NCI-H1694 (cell line): ENCODE measurements around the gene MOSMO.
"Not testable (repeated sequence)": the region's sequence is repeated elsewhere in the genome, so short reads cannot be mapped to it uniquely, and the experiment has no call there.

Source experiments
- DNase-seq: peaks from one replicate; lab custom pipeline; 2025; lab: John Stamatoyannopoulos, UW

The MOSMO gene

DNA sequence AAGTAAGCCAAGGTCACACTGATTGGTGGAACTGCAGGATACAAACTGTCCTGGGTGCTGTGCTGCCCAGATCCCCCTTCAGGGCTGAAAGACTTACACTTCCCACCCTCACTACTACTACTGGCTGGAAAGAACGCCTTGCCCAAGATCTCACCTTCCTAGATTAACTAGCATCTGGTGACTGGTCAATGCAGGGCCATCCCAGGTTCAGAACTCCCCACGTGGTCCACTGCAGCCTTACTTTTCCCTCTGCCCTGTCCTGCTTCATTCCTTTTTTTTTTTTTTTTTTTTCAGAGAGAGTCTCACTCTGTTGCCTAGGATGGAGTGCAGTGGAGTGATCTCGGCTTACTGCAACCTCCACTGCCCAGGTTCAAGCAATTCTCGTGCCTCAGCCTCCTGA is 4.7 kb upstream of the MOSMO start:
- DNase-seq = no peak

DNA sequence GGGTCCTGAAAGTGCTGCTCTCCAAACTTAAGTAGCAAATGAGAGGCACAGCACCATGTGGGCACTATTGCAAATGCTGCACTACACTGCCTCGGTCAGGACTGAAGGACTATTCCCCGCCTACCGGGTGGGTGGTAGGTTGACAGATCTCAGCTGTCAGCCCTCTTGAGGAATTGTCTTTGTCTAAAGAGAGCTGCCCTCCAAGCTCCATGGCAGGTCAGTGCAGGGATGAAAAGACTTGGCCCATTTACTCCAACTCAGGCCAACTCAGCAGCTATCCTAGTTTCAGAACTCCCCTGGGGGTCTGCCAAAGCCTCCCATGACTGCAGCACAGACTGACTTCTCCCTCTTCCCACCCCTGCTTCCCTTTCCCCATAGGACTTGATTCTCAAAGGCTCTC is 3.6 kb upstream of the MOSMO start:
- no peak for DNase-seq

DNA sequence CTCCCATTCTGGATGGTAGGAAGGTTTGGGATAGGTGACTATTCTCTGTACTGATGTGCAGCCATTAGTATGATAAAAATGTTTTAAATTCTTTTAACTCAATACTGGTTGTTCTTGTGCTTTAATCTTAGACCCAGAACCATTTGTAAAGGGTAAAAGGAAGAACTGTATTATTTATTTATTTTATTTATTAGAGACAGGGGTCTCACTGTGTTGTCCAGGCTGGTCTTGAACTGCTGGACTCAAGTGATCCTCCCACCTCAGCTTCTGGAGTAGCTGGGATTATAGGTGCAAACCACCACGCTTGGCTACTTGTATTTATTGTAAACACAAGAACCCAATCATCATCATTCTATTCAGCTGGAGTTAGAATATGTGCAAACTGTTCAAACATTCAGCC is 2.2 kb upstream of the MOSMO start:
- DNase-seq = no peak

DNA sequence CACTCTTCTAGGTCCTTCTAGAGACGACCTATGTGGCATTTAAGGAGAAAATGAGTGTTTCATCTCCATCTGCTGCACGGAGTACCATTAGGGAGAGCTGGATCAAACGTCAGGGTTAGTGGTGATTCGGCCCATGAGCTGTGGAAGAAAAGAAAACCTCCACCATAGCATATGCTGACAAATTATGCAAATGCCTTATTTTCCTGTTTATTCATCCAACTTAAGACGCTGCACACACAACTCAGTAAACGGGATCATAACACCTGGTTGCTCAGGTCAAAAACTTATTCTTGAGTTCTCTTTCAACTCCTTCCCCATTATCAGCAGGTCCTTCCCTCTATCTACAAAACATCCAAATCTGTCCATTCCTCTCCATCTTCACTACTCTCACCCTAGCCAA is 1.3 kb upstream of the MOSMO start:
- DNase-seq = no peak

DNA sequence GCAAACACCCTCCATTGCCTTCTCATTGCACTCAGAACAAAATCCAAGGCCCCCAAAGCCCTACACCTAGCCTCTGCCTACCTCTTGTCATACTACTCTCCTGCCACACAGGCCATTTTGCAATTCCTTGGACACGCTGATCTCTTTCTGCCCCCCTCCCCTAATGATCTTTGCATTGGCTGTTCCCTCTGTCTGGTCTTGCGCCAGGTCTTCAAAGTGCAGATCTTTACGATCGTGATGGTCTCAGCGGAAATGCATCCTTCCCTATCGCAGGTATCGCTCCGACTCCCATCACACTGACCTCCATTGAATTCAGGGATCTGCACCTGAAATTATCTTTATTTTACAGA is 777 bp upstream of the MOSMO start:
- DNase-seq = no peak

DNA sequence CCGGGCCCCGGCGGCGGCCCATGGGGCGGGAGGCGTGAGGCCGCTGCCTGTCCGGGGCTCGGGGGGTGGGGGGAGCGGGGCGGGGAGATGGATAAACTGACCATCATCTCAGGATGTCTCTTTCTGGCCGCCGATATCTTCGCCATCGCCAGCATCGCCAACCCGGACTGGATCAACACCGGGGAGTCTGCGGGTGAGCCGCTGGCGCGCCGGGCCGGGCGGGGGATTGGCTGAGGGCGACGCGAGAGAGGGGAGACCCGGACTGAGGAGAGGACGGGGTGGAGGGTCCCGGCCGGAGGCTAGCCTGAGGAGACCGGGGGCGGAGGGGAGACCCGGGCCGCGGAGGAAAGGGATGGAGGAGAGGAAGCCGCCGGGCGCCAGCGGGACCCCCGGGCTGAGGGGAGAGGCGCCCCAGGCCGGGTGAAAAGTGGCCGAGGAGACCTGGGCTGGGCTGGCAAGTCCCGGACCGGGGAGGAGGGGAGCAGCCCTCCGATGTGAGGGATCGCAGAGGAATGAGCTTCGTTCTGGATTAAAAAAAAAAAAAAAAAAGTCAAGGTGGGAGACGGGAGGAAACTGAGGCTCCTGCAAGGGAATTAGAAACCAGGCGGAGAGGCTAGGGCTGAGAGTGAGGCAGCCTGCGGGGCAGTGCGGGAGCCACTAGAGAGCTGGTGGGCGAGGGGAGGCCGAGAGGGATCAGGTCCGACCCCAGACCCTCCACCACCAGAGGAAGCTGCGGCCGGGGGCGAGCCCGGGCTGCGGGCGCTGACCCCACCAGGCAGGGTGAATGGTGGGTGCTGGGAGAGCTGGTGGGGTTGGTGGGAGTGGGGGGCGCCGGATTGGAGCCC is 526 bp downstream of the MOSMO start:
- no peak for DNase-seq

DNA sequence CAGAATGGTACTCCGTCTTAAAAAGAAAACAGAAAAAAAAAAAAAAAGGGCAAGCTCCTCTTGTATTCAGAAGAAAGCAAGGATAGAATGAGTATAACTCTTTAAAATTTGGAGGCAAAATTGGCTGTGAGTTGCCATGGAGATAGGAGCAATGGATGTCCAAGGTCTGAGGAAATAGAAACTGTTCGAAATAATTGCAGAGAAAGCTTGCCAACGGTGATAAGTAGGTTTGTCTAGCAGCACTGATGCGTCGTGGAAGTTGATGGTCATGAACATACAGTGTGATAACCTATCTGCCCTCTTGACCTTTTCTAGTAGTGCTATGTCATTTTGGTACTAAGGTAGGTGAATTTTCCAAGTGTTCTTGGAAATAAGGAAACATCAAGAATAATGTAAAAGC is 3.0 kb downstream of the MOSMO start:
- DNase-seq = no peak

DNA sequence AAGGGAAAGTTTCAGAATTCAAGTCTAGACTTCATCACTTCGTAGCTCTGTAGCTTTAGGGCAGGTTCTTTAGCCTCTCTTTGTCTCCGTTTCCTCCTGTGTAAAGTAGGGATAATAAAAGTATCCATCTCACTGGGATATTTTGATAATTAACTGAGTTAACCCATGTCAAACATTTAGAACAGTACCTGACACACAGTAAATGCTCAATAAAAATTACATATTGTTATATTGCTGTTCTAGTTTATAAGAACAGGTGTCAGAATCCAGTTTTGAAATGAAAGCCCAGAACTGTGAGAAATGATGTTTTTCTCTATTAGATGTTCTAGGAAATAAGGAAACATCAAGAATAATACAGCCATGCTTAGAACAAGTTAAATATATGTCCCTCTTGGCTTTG is 4.3 kb downstream of the MOSMO start:
- DNase-seq = no peak

DNA sequence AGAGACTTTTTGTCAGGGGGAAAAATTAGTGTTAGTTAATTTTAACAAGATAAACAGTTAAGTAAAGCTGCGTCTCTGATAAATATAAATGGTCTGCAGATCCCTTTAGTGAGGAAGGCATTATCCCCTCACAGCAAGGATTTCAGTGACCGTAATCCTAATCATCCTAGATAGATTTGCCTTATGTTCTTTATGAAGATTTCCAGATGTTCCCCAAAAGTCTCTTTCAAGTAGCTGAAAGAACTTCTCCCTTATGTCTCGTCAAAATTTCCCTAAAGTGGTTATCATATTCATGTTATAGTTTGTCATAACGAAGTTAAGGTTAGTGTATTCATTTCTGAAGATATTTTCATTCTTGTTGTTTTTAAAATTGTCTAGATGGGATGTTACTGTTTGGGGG is 5.6 kb downstream of the MOSMO start:
- no peak for DNase-seq

DNA sequence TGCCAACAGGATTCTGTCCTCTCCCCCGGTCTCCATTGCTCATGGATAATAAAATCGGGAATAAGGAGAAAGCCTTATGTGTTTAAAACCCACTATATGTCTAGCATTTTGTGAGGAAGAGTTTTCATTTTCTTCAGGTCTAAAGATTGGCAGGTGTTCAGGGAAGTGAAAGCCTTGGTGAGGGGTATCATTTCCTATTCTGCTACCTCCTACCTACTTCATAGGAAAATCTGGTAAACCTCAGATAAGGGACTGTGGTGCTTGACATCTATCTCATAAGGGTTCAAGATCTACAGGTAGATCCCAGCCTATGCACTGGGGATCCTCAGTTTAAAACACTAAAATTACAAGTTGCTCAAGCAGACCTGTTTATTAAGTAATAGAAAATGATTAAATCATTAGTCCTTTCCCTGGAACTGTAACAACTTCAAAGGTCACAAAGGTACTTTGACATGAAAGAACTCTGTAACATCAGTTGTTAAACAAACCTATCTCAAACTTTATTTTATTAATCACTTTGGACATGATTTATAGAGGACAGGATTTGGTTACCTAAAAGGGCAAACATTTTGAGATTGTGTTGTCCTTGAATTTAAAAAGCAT is 6.5 kb downstream of the MOSMO start:
- no peak for DNase-seq

DNA sequence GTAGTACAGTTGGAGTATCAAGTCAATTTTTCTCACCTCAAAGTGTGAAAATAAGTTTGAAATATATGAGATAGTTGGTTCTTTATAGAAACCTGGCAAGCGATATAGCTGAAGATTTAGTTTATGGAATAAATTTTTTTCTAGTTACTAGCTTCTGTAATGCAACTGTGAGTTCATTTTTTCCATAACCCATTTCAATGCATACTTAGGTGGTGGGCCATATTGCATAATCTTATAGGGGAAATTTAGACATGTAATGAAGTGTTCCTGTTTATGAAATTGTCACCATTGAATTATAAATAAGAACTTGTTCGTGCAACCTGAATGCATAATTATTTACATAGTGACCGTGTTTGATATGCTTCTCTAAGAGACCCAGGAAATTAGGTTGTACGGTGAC is 9.0 kb downstream of the MOSMO start:
- DNase-seq = no peak

DNA sequence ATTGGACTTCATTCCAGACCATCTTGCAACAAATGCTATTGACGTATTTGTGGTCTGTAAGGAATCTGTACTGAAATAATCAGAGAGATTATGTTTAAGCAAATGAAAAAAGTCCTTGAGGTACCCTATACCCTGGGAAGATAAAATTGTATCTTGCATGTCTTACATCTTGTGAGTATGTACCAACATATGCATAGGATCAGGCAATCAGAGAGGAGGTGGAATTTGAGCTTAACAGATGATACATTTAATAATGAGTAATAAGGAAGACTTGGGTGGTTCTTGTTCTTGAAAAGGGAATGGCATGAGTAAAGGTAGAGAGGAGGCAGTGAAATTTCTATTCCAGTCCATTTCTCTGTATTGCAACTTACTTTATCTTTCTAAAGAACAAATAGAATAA is 10.6 kb downstream of the MOSMO start:
- no peak for DNase-seq

DNA sequence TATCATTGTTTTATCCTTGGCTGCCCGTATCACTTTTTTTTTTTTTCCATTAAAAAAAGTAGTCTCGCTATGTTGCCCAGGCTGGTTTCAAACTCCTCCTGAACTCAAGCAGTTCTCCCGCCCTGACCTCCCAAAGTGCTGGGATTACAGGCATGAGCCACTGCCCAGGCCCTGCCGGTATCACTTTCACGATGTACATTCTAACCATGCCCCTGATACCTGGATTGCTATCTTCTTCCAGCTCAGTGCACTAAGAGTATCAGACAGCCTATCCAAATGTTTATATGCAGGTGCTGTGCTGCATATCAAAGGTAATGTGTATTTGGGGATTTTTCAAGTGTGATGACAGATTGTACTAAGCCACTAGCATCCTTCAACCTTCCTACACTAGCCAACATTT is 14.2 kb downstream of the MOSMO start:
- DNase-seq = no peak

DNA sequence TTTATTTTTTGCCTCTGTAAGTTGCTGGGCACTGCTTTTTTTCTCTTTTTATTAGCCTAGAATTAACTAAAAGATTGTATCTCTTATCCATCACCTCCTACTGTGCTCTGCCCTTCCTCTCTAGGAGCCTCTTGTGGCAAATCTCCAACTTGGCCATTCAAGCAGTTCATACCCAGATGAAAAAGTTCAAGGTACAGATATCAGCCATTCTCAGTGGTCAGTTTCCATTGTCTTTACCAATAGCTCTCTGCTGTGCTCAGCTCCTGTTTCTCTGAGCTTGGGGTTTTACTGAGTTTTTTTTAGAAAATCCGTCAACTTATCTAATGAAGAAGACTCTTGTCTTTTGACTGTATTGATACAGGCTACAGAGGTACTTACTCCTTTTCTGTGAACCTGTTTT is 15.6 kb downstream of the MOSMO start:
- no peak for DNase-seq

DNA sequence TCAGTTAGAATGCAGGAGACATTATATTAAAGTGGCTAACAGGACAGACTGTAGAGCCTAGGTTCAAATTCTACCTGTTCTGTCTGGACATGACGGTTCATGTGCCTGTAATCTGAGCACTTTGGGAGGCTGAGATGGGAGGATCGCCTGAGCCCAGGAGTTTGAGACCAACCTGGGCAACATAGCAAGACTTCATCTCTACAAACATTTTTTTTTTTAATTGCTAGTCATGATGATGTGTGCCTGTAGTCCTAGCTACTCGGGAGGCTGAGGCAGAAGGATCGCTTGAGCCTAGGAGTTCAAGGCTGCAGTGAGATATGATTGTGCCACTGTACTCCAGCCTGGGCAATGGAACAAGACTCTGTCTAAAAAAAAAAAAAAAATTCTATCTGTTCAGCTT is 16.9 kb downstream of the MOSMO start:
- not testable (repeated sequence) for DNase-seq

DNA sequence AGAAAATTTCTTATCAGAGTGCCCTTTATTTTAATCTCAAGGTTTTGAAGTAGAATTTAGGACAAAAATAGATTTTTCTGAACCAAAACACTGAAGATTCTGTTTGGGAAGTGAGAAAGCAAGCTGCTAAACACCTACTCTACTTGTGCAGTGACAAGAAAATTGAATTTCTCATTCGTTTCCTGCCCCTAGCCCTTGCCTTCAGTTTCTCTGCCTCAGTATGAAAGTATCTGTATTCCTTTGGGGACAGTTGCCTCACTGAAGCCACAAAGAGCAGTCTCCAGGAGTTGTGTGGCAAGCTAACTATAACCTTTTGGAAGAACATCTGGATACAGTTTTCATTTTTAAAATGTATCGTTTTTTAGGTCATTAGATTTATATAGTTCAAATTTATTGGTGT is 19.7 kb downstream of the MOSMO start:
- no peak for DNase-seq

DNA sequence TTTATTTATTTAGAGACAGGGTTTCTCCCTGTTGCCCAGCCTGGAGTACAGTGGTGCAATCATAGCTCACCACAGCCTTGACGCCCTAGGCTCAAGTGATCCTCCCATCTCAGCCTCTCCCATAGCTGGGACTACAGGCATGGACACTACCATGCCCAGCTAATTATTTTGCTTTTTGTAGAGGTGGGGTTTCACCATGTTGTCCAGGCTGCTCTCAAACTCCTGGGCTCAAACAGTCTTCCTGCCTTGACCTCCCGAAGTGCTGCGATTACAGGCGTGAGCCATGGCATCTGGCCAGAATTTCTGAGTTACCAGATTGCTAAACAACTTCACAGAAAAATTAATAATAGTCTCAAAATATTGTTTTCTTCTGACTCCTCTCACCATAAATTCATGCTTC is 21.7 kb downstream of the MOSMO start:
- DNase-seq = no peak

DNA sequence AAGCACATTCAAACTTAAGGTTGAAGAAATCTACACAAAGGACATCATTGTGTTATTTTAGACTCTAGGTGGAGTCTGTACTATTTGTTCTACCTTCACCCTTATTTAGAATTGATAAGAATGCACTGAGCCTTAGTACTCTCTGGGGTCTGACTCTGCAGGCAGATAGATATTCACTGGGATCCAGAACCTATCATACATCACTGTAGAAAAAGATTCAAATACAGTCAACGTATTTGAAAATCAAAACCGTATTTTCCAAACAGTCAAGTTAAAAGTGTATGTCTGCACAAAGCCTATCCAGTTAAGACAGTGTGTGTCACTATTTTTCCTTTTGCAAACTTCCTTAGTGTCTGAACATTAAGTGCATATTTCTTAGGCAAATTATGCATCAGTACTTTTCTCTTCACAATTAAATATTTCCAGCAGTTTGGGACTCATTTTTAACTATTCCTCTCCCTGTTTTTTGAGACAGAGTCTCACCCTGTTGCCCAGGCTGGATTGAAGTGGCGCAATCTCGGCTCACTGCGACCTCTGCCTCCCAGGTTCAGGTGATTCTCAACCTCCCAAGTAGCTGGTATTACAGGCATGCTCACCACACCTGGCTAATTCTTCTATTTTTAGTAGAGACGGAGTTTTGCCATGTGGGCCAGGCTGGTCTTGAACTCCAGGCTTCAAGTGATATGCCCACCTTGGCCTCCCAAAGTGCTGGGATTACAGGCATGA is 22.3 kb downstream of the MOSMO start:
- DNase-seq = no peak

DNA sequence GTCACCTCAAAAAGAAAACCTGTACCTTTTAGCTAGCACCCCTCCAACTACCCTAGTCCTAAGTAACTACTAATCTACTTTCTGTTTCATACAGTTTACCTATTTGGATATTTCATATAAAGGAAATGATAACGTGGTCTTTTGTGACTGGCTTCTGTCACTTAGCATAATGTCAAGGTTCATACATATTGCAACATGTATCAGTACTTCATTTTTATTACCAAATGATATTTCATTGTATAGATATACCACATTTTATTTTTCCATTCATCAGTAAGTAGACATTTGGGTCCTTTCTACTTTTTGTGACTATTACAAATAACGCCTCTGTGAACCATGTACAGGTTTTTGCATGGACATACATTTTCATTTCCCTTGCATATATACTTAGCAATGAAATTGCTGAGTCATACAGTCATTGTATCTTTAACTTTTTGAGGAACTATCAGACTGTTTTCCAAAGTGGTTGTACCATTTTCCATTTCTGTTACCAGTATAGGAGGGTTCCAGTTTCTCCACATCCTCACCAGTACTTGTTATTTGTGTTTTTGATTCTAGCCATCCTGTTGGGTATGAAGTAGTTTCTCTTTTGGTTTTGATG is 23.7 kb downstream of the MOSMO start:
- no peak for DNase-seq

DNA sequence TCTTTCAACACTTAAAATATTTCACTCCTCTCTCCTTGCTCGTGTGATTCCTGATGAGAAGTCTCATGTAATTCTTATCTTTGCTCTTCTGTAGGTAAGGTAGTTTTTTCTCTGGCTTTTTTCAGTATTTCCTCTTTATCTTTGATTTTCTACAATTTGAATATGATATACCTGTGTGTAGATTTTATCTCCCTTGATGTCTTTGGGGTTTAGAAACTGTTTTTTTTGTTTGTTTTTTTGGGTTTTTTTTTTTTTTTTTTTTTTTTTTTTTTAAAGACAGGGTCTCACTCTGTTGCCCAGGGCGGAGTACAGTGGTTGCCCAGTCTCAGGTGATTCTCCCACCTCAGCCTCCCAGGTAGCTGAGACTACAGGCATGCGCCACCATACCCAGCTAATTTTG is 26.6 kb downstream of the MOSMO start:
- DNase-seq = no peak

DNA sequence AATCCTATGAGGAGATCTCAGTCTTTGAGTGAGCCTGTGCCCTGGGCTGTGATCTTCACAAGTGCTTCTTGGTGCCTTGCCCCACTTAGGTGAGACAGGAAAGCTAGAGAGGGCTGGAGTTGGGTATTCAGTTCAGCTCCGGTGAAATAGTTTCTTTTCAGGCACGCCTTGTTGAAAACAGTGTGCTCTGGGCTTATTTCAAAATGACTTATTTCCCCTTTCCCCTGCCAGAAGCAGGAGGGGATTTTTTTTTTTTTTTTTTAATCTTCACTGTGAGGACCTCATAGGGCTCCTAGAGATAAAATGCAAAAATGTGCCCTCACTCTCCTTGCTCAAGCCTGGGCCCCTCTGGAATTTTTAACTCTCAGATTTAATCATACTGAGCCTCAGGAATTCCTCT is 27.2 kb downstream of the MOSMO start:
- DNase-seq = no peak

DNA sequence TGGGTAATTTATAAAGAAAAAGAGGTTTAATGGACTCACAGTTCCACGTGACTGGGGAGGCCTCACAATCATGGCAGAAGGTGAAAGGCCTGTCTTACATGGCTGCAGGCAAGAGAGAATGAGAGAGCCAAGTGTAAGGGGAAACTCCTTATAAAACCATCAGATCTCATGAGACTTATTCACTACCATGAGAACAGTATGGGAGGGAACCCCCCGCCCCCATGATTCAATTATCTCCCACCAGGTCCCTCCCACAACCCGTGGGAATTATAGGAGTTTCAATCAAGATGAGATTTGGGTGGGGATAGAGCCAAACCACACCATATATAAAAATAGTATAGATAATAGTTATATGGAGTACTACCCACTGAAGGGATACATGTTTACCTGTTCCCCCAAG is 36.0 kb downstream of the MOSMO start:
- not testable (repeated sequence) for DNase-seq

DNA sequence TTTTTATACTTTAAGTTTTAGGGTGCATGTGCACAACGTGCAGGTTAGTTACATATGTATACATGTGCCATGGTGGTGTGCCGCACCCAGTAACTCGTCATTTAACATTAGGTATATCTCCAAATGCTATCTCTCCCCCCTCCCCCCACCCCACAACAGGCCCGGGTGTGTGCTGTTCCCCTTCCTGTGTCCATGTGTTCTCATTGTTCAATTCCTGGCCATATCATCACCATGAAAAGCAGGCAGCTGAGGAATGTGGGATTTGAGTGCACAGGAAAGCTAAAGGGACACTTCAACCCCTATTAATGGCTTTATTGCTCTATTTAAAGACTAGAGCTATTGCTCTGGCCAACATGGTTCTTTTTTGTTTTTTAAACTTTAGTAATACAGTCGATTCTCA is 38.0 kb downstream of the MOSMO start:
- DNase-seq = not testable (repeated sequence)
